GM10266 (cell line): Measurements from ENCODE around the gene KIF5A.
A peak's percentile ranks its signal among the peaks of the same experiment; 100 is the strongest.

Experiments
- DNase-seq: peaks from one replicate; pipeline ENCODE4 v3.0.0; 2012; ENCODE audit errors: extremely low spot score
- CTCF ChIP-seq: IDR thresholded peaks from 2 replicates; pipeline ENCODE4 v1.5.1; 2012; ENCODE audit warnings: mild to moderate bottlenecking, low read depth; ENCODE audit not compliant: control insufficient read depth, insufficient read depth; ENCODE audit errors: missing control alignments

Gene KIF5A

DNA sequence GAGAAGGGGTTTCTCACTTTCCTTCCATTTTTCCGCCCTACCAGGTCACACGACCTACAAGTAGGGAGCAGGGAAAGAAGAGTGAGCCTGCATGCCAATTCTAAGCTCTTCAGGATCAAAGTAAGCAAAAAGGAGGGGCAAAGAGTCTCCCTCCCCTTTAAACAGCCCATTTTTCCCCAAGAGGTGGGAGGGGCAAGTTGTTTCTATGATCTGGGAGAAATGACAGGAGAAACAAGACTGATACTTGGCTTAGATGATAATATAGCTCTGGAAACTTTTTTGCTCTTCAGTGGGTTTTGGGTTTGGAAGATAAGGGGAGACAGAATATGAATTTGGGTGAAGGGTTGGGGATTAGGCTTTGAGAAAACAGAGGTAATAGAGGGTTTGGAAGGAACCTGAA is 56.6 kb downstream of the KIF5A start:
- no peak for TF ChIP-seq CTCF
- no peak for DNase-seq

GRCh38 chr12:57606821-57607220 is 57.0 kb downstream of the KIF5A start:
- DNase-seq = no peak
- TF ChIP-seq CTCF = no peak

DNA sequence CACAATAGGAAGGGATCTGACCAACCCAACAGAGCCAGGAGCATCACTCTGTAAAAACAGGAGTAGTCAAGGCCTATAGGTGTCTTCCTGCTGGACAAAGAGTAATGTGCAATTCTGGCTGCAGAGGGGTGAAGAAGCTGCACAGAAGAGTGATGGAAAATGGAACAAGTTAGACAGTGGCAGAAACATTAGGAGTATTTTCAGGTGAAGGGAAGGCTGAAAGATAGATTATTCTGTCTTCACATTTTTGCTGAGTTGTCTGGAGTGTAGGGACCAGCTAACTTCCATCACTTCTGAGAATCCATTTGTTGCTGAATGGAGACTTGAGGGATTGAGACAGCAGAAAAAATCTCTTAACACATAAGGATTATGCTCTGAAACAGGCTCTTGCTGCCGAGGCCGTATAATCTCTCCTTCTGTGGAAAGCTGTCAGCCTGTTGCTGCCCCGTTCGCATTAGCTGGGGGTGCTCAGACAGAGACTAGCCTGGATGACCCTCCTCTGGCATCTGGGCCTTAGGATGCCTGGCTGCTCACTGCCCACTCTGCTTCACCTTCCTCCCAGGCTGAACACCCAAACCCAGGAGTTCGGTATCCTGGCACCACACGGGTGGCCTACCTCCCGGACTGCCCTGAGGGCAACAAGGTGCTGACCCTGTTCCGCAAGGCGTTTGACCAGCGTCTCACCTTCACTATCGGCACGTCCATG is 58.3 kb downstream of the KIF5A start:
- TF ChIP-seq CTCF = no peak
- no peak for DNase-seq

GRCh38 chr12:57609101-57609780 is 59.4 kb downstream of the KIF5A start:
- DNase-seq = no peak

GRCh38 chr12:57609781-57610553 is 60.1 kb downstream of the KIF5A start:
- no peak for TF ChIP-seq CTCF
- DNase-seq = peak; percentile 27

More at GRCh38 chr12:57609101-57609780, 59.4 kb downstream of the KIF5A start:
- TF ChIP-seq CTCF = no peak

- DNase-seq = peak; percentile 36
- TF ChIP-seq CTCF = no peak
These were observed 60.8 kb downstream of the KIF5A start for GRCh38 chr12:57610554-57611107.
